OCI-LY1 (cell line): Measurements from ENCODE around the gene NIPAL1.

ENCODE experiments used
- H2AFZ ChIP-seq: fragments of 200-600 bp; sonication (generic), shearing (Covaris generic); 2 replicates; pipeline ENCODE4 v1.6.0; 2014; ENCODE audit warnings: antibody characterized with exemption, mild to moderate bottlenecking, low read length
- H3F3A ChIP-seq: fragments of 200-600 bp; sonication (generic), shearing (Covaris generic); 2 replicates; pipeline ENCODE4 v1.6.0; 2014; ENCODE audit warnings: mild to moderate bottlenecking, antibody characterized with exemption, low read length, moderate library complexity; ENCODE audit not compliant: insufficient read depth
- H3K27ac ChIP-seq: fragments of 200-600 bp; sonication (generic); 2 replicates; pipeline ENCODE4 v1.5.1; 2014; ENCODE audit warnings: low read length, mixed run types, mild to moderate bottlenecking, low read depth; ENCODE audit not compliant: poor library complexity, severe bottlenecking
- H3K27me3 ChIP-seq: fragments of 200-600 bp; sonication (generic); 2 replicates; pipeline ENCODE4 v1.6.0; 2014; ENCODE audit warnings: antibody characterized with exemption, mild to moderate bottlenecking, low read length, moderate library complexity; ENCODE audit not compliant: insufficient read depth
- H3K36me3 ChIP-seq: fragments of 200-600 bp; sonication (generic); 2 replicates; pipeline ENCODE4 v1.6.1; 2014; ENCODE audit warnings: mild to moderate bottlenecking, antibody characterized with exemption, low read length, moderate library complexity, mixed read lengths; ENCODE audit not compliant: insufficient read depth
- H3K4me1 ChIP-seq: fragments of 200-600 bp; sonication (generic); 2 replicates; pipeline ENCODE4 v1.5.1; 2014; ENCODE audit warnings: mild to moderate bottlenecking, low read length, moderate library complexity; ENCODE audit not compliant: insufficient read depth, severe bottlenecking
- H3K4me2 ChIP-seq: fragments of 200-600 bp; sonication (generic), shearing (Covaris generic); 2 replicates; pipeline ENCODE4 v1.6.1; 2014; ENCODE audit warnings: low read length
- H3K4me3 ChIP-seq: fragments of 200-600 bp; sonication (generic); 2 replicates; pipeline ENCODE4 v1.5.1; 2014; ENCODE audit warnings: low read length, low read depth, mild to moderate bottlenecking, mixed read lengths; ENCODE audit not compliant: poor library complexity, severe bottlenecking
- H3K79me2 ChIP-seq: fragments of 200-600 bp; shearing (Covaris generic); 2 replicates; pipeline ENCODE4 v1.6.1; 2016; ENCODE audit warnings: mixed run types, low read length, mixed read lengths; ENCODE audit not compliant: insufficient read depth
- H3K9ac ChIP-seq: fragments of 200-600 bp; sonication (generic), shearing (Covaris generic); 2 replicates; pipeline ENCODE4 v1.6.1; 2014; ENCODE audit warnings: mild to moderate bottlenecking, low read length, mixed read lengths
- H3K9me2 ChIP-seq: fragments of 200-600 bp; sonication (generic), shearing (Covaris generic); 2 replicates; pipeline ENCODE4 v1.6.1; 2014; ENCODE audit warnings: low read depth, mild to moderate bottlenecking, low read length, mixed read lengths
- H3K9me3 ChIP-seq: fragments of 200-600 bp; shearing (Covaris generic); 2 replicates; pipeline ENCODE4 v1.6.1; 2014; ENCODE audit warnings: low read length, mixed read lengths
- H4K20me1 ChIP-seq: fragments of 200-600 bp; sonication (generic), shearing (Covaris generic); 2 replicates; pipeline ENCODE4 v1.6.0; 2016; ENCODE audit warnings: mild to moderate bottlenecking, low read length; ENCODE audit not compliant: insufficient read depth
- CTCF ChIP-seq: fragments of 200-600 bp; sonication (generic), shearing (Covaris generic); IDR thresholded peaks from 2 replicates; pipeline ENCODE4 v1.5.1; 2017; ENCODE audit warnings: mild to moderate bottlenecking, antibody characterized with exemption, low read length, moderate library complexity, mixed read lengths
- EZH2 ChIP-seq: fragments of 200-600 bp; sonication (generic), shearing (Covaris generic); IDR thresholded peaks from 2 replicates; pipeline ENCODE4 v1.8.0; 2017; ENCODE audit warnings: borderline replicate concordance, mixed run types, mild to moderate bottlenecking, antibody characterized with exemption, low read length, moderate library complexity, mixed read lengths

The NIPAL1 gene

GRCh38 chr4:48031802-48032525 is 15.4 kb downstream of the NIPAL1 start:
- Histone ChIP-seq H3F3A (0 out of 2 replicates have a peak, but pooled peaks cover 3% of the 10 kb centered on the region), H2AFZ (no peak overlapping the region), H4K20me1 (no peaks in the 10 kb centered on the region), H3K4me3 (no peak overlapping the region), H3K9me2 (no peaks in the 10 kb centered on the region), H3K9me3 (no peaks in the 10 kb centered on the region), H3K79me2 (no peaks in the 10 kb centered on the region), H3K9ac (no peak overlapping the region), H3K36me3 (no peaks in the 10 kb centered on the region), H3K4me2 (no peak overlapping the region), H3K27ac (no peak overlapping the region), H3K4me1 (peaks cover 13% of the 10 kb centered on the region), H3K27me3 (no peaks in the 10 kb centered on the region)
- no peak for TF ChIP-seq EZH2
- no peak for TF ChIP-seq CTCF

GRCh38 chr4:48032721-48033120 is 16.1 kb downstream of the NIPAL1 start:
- Histone ChIP-seq H3K9me2 (no peaks in the 10 kb centered on the region), H3K27ac (no peak overlapping the region), H4K20me1 (no peaks in the 10 kb centered on the region), H3K27me3 (no peaks in the 10 kb centered on the region), H3K4me2 (no peak overlapping the region), H3K79me2 (no peaks in the 10 kb centered on the region), H3K4me1 (peaks cover 21% of the 10 kb centered on the region), H2AFZ (no peak overlapping the region), H3K9ac (no peak overlapping the region), H3K9me3 (no peaks in the 10 kb centered on the region), H3F3A (0 out of 2 replicates have a peak, but pooled peaks cover 3% of the 10 kb centered on the region), H3K4me3 (no peak overlapping the region), H3K36me3 (no peaks in the 10 kb centered on the region)
- TF ChIP-seq CTCF (no peak), EZH2 (no peak)

GRCh38 chr4:48033412-48033811 is 16.8 kb downstream of the NIPAL1 start:
- Histone ChIP-seq H4K20me1 (no peaks in the 10 kb centered on the region), H3K9ac (no peak overlapping the region), H3K4me2 (no peak overlapping the region), H3K9me2 (no peaks in the 10 kb centered on the region), H3K4me3 (no peak overlapping the region), H3K79me2 (no peaks in the 10 kb centered on the region), H3K4me1 (peaks cover 25% of the 10 kb centered on the region), H3F3A (0 out of 2 replicates have a peak, but pooled peaks cover 3% of the 10 kb centered on the region), H3K9me3 (no peaks in the 10 kb centered on the region), H3K27me3 (no peaks in the 10 kb centered on the region), H3K36me3 (no peaks in the 10 kb centered on the region), H2AFZ (no peak overlapping the region), H3K27ac (no peak overlapping the region)
- TF ChIP-seq CTCF, result no peak
- TF ChIP-seq EZH2, result no peak
